ENCODE results near the gene PTK6. TPM values are rescaled to one million over a fixed set of nuclear protein-coding genes. Genes with fewer than 3 reads are reported as not detected.
A peak's percentile ranks its signal among the peaks of the same experiment; 100 is the strongest.

PTK6 gene
- total RNA-seq, 1 experiment from 2014 or later: 6.7 TPM

GRCh38 chr20:63573647-63574131 lies 36.5 kb upstream of the PTK6 start (continued):
- TF ChIP-seq, protein P1, sequence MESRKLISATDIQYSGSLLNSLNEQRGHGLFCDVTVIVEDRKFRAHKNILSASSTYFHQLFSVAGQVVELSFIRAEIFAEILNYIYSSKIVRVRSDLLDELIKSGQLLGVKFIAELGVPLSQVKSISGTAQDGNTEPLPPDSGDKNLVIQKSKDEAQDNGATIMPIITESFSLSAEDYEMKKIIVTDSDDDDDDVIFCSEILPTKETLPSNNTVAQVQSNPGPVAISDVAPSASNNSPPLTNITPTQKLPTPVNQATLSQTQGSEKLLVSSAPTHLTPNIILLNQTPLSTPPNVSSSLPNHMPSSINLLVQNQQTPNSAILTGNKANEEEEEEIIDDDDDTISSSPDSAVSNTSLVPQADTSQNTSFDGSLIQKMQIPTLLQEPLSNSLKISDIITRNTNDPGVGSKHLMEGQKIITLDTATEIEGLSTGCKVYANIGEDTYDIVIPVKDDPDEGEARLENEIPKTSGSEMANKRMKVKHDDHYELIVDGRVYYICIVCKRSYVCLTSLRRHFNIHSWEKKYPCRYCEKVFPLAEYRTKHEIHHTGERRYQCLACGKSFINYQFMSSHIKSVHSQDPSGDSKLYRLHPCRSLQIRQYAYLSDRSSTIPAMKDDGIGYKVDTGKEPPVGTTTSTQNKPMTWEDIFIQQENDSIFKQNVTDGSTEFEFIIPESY (IDR thresholded peaks at IDR 0.05; ENCODE audit: extremely low read depth, insufficient replicate concordance, low read length): no peak
- TF ChIP-seq EZH2phosphoT487 (IDR thresholded peaks at IDR 0.05; ENCODE audit: borderline replicate concordance) (no peak), TCF7L2 (IDR thresholded peaks at IDR 0.05; ENCODE audit: borderline replicate concordance, extremely low read depth, insufficient read depth, insufficient read length) (no peak)

DNA sequence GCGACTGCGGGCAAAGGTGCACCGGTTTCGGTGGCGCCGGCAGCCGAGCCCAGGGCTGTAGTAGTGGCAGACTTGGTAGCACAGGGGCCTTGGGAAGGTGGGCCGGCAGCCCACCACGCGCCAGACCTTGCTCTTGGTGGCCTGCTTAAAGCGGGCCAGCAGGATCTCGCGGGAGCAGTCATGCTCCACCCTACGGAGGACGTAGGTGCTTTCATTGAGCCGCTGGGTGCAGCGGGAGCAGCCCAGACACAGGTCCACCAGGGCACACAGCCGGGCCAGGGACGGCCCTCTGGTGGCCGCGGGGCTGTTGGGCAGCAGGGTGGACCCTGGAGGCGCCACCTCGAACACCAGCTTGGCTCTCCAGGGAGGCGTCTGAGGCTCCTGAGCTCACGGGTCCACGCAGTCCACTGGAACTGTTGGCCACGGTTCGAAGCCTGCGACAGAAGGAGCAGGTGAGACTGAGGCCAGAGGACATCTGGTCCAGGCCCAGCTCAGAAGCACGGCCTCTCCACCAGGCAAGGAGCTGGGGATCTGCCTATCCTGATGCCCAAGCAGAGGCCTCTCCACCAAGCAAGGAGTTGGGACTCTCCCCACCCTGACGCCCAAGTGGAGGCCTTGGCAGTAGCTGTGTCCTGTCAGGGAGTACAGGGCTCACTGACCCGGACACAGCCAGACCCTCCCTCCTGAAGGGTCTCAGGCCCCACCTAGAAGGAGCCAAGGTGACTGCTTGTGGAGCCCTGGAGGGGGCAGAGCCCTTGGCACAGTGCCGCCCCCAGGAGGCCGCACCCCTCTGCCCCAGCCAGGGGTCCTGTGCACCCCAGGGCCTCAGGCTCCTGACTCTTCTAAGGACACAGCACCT lies 35.8 kb upstream of the PTK6 start:
- peak; percentile 51 for ATAC-seq
- Histone ChIP-seq H3K4me1 (ENCODE audit: control insufficient read depth in 1 of 2, insufficient read depth in 2 of 2, low read length in 2 of 2) (peaks cover 12 to 27% of the 10 kb centered on the region in 2 experiments), H3K27me3 (ENCODE audit: insufficient read depth, low read length) (no peaks in the 10 kb centered on the region), H3K79me2 (ENCODE audit: insufficient read depth, low read length) (peaks cover 4% of the 10 kb centered on the region; the same call in 1 of the 2 replicates), H4K20me1 (ENCODE audit: insufficient read depth) (no peaks in the 10 kb centered on the region), H3K36me3 (ENCODE audit: control insufficient read depth in 1 of 2, insufficient read depth in 2 of 2, low read length in 2 of 2) (no peaks in the 10 kb centered on the region), H2AFZ (ENCODE audit: low read depth, low read length, poor library complexity, severe bottlenecking) (no peak overlapping the region), H3K9ac (ENCODE audit: low read length) (peak overlapping the region; percentile 84), H3K9me3 (ENCODE audit: control insufficient read depth in 1 of 2, insufficient read depth in 1 of 2, low read depth in 1 of 2, low read length in 2 of 2) (no peaks in the 10 kb centered on the region), H3K4me3 (replicated peaks in 1 of 2; ENCODE audit: low read depth in 1 of 2, low read length in 2 of 2) (peak overlapping the region; percentile 83 to 86), H3K4me2 (ENCODE audit: low read length) (peak overlapping the region; percentile 99), H3K9me2 (ENCODE audit: insufficient read depth) (no peaks in the 10 kb centered on the region), H3K27ac (ENCODE audit: low read depth, low read length) (peak overlapping the region; percentile 43; the same call in 1 of the 2 replicates)
- RAD21 ChIA-PET (ENCODE audit: low non-redundant PET in 1 of 2, low total read pairs in 2 of 2, uncharacterized antibody in 2 of 2, unreplicated experiment in 2 of 2): no interaction called here
- POLR2A ChIA-PET: interaction anchor here (1.1 to 1.6 kb wide), 4 partner anchors 31 to 110 kb away, joined by 3 to 8 read pairs (median 4); no protein-coding TSS in a partner anchor
- no peak for TF ChIP-seq POLR2AphosphoS5 (IDR thresholded peaks at IDR 0.05; ENCODE audit: low read depth, low read length)
- TF ChIP-seq ELF1 (IDR thresholded peaks at IDR 0.05; ENCODE audit: borderline replicate concordance, low read depth): no peak
- TF ChIP-seq EZH2phosphoT487 (IDR thresholded peaks at IDR 0.05; ENCODE audit: borderline replicate concordance): no peak
- peak in 2 of 3 experiments; percentile 33 to 56; a peak in 5 of 6 replicates for TF ChIP-seq CTCF (IDR thresholded peaks at IDR 0.05 in 2 of 3, conservative IDR thresholded peaks at IDR 0.05 in 1 of 3; ENCODE audit: borderline replicate concordance in 1 of 3, insufficient read depth in 1 of 3, low read depth in 2 of 3, low read length in 2 of 3)
- no peak for TF ChIP-seq SRF (IDR thresholded peaks at IDR 0.05; ENCODE audit: low read depth)
- BruUV-seq (replicated peaks): no TSS peak
- DNase-seq (ENCODE audit: low read depth, low spot score): no peak
- CTCF ChIA-PET: interaction anchor here (0.7 to 3.0 kb wide), 5 partner anchors 9 to 401 kb away, joined by 3 to 24 read pairs (median 3); partner anchors contain the start of genes ARFRP1, PTK6 and ZGPAT
- intact Hi-C loops (cut with micrococcal nuclease): loop anchor here (2.0 to 10.0 kb wide), 2 partner anchors 34 to 52 kb away; partner anchors contain the start of gene GMEB2

Measured in HCT116 (cell line).